Cardiac ventricle fibroblast (primary cell): Measurements from ENCODE around the gene NTN5. TPM values are rescaled to one million over a fixed set of nuclear protein-coding genes. Genes with fewer than 3 reads are reported as not detected.

Experiments used
- total RNA-seq: library from RNA; depleted of rRNA; stranded (reverse); fragments of >200 nt; gene quantifications from 2 replicates; pipeline ENCODE4 v1.2.3, GENCODE V29; 2015

NTN5 gene
- not detected in 2 replicates for total RNA-seq

GRCh38 chr19:48672994-48673393 is at the start of gene NTN5:
TSS of gene NTN5 (minus strand) at chr19:48673017. CDS start at chr19:48670986, 2,031 bp downstream.

GRCh38 chr19:48719263-48720171 is 46.7 kb upstream of the NTN5 start, which contains the start of gene MAMSTR:
TSS of gene MAMSTR (minus strand) at chr19:48719725. CDS start at chr19:48719031, 694 bp downstream.

GRCh38 chr19:48695743-48696352 is 23.0 kb upstream of the NTN5 start, which contains the start of gene FUT2:
TSS of gene FUT2 (plus strand) at chr19:48695971. CDS start at chr19:48702957, 6,986 bp downstream.

GRCh38 chr19:48646001-48646721 is 26.7 kb downstream of the NTN5 start, which contains the start of gene CA11:
TSS of gene CA11 (minus strand) at chr19:48646187. CDS start at chr19:48645632, 555 bp downstream.

GRCh38 chr19:48636859-48637448 is 35.9 kb downstream of the NTN5 start, which contains the start of gene DBP:
TSS of gene DBP (minus strand) at chr19:48637379. CDS start at chr19:48636994, 385 bp downstream.

GRCh38 chr19:48618916-48619691 is 53.7 kb downstream of the NTN5 start, which contains the start of the genes RPL18 and SPHK2:
TSS of gene RPL18 (minus strand) at chr19:48619178. CDS start at chr19:48619143, 35 bp downstream.
TSS of gene SPHK2 (plus strand) at chr19:48619506. CDS start at chr19:48620515, 1,009 bp downstream.

GRCh38 chr19:48614436-48615230 is 58.2 kb downstream of the NTN5 start, which contains the start of gene FAM83E:
TSS of gene FAM83E (minus strand) at chr19:48615076. CDS start at chr19:48613372, 1,704 bp downstream.

Other genes with a start within 250 kb of the NTN5 start
- gene GRWD1, start 227.0 kb downstream of the NTN5 start, total RNA-seq, result 26.4 and 35.5 TPM in 2 replicates
- gene KCNJ14, start 217.4 kb downstream of the NTN5 start, total RNA-seq, result 1.1 and 1.3 TPM in 2 replicates
- 20.3 and 57.3 TPM in 2 replicates for gene CYTH2, start 203.6 kb downstream of the NTN5 start, total RNA-seq
- not detected in 2 replicates for gene LMTK3, start 161.2 kb downstream of the NTN5 start, total RNA-seq
- gene SULT2B1, start 120.8 kb downstream of the NTN5 start, total RNA-seq, result not detected in 2 replicates
- gene SPACA4, start 66.3 kb downstream of the NTN5 start, total RNA-seq, result not detected in 2 replicates
- gene FAM83E, start 57.9 kb downstream of the NTN5 start, total RNA-seq, result not detected in 2 replicates
- 2,209 and 2,294 TPM in 2 replicates for gene RPL18, start 53.8 kb downstream of the NTN5 start, total RNA-seq
- gene SPHK2, start 53.5 kb downstream of the NTN5 start, total RNA-seq, result 11.5 and 14.0 TPM in 2 replicates
- gene DBP, start 35.6 kb downstream of the NTN5 start, total RNA-seq, result 11.5 and 14.2 TPM in 2 replicates
- 1.3 and 2.5 TPM in 2 replicates for gene CA11, start 26.8 kb downstream of the NTN5 start, total RNA-seq
- gene FUT2, start 23.0 kb upstream of the NTN5 start, total RNA-seq, result not detected in 2 replicates
- gene MAMSTR, start 46.7 kb upstream of the NTN5 start, total RNA-seq, result 0.62 and 2.3 TPM in 2 replicates
- gene RASIP1, start 67.6 kb upstream of the NTN5 start, total RNA-seq, result 3.7 and 4.1 TPM in 2 replicates
- not detected in 2 replicates for gene IZUMO1, start 73.9 kb upstream of the NTN5 start, total RNA-seq
- 0.06 and 0.29 TPM in 2 replicates for gene FUT1, start 79.6 kb upstream of the NTN5 start, total RNA-seq
- not detected in 2 replicates for gene FGF21, start 82.5 kb upstream of the NTN5 start, total RNA-seq
- 25.1 and 30.3 TPM in 2 replicates for gene BCAT2, start 138.0 kb upstream of the NTN5 start, total RNA-seq
- gene HSD17B14, start 163.5 kb upstream of the NTN5 start, total RNA-seq, result 3.0 TPM in 1 of 2 replicates, not detected in the other
- gene PLEKHA4, start 195.6 kb upstream of the NTN5 start, total RNA-seq, result 47.2 and 48.1 TPM in 2 replicates
- gene PPP1R15A, start 199.4 kb upstream of the NTN5 start, total RNA-seq, result 28.2 and 33.1 TPM in 2 replicates
- gene TULP2, start 225.7 kb upstream of the NTN5 start, total RNA-seq, result not detected in 2 replicates
- 544 and 558 TPM in 2 replicates for gene NUCB1, start 227.3 kb upstream of the NTN5 start, total RNA-seq